T1000 (cell line): Measurements from ENCODE around the gene SRGAP2.
"Not testable (repeated sequence)": the region's sequence is repeated elsewhere in the genome, so short reads cannot be mapped to it uniquely, and the experiment has no call there.

Source experiments
- DNase-seq: peaks from one replicate; lab custom pipeline; 2025; ENCODE audit warnings: mixed read lengths; lab: John Stamatoyannopoulos, UW

The SRGAP2 gene

DNA sequence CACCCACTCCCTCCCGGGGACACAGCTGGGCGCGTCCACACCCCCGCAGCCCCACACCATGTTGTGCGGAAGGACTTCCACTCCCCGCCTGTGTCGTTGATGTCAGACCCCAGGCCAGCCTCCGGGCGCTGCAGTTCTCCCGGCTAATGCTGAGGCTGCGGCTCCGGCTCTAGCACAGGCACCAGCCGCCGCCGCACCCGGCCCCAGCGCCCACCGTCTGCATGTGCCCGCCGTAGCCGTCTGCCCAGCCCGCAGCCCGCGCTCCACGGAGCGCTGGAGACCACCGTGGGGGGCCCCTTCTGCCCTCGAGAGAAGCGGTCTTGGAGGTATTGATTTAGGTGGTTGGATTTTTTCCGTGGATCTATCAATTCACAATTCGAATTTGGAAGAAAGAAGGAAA, 2.2 kb downstream of the SRGAP2 start:
- DNase-seq = not testable (repeated sequence)

DNA sequence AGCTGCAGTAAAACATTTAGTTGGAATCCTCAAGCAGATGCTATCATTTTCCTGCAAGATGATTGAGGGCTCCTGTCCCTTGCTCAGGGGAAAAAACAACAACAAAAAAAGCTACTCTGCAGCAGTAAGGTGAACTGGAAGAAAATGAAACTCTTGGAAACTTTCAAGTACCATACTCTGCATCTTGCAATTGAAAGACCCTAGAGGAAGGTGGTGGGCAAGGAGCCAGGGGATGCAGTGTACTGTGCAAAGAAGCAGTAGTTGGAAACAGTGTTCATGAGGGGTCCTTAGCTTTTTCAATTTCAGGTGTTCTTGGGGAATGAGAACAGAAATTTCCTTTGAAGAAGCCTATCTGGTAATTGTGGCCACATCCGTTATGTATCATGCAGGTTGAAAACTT, 7.5 kb downstream of the SRGAP2 start:
- DNase-seq = not testable (repeated sequence)

DNA sequence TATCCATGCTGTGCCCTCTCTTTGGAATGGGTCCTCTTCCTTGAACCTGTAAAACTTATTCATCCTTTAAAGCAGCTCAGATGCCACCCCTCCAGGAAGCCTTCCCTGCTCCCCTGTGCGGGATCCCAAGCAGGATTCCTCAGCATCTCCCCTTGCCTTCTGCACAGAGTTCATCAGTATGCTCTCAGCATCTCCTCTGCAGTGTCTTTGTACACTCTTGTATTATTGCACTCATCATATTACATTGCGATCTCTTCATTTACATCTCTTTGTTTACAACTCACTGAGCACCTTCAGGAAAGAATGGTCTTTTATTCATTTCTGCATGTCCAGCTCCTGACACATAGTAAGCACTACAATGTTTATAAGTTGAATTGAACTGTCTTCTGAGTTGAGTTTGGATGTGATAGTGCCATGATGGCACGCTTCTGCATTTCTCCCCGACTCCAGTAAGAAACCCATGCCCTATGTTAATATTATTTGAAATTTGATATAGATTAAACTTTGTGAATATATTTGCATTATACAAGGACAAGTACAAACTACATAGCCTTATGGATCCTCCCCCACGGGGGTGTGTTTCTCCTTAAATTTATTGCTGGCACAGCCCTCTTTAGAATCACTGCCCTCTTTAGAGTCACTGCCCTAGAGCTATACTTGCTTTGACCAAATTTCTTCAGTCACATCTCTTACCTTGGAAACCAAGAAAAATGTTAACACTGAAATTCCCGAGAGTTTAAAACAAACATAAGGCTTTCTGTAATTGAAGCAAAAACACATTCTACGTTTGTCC, 12.5 kb downstream of the SRGAP2 start:
- DNase-seq = not testable (repeated sequence)

DNA sequence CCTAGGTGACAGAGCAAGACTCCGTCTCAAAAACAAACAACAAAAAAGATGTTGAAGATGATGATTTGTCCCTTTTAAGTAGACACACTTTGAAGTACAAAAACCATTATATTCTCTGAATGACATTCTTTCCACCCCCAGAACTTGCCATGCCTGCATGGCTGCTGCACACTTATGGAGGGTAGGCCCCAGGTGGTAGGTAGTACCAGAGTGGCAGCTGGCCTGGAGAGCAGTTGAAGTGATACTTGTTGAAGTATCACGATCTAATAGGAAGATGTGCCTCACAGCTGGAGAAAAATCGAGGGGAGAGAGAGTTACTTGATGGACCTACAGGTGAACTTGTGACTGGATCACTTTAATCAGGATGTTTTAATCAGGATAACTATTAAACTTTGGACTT, 14.9 kb downstream of the SRGAP2 start:
- not testable (repeated sequence) for DNase-seq

DNA sequence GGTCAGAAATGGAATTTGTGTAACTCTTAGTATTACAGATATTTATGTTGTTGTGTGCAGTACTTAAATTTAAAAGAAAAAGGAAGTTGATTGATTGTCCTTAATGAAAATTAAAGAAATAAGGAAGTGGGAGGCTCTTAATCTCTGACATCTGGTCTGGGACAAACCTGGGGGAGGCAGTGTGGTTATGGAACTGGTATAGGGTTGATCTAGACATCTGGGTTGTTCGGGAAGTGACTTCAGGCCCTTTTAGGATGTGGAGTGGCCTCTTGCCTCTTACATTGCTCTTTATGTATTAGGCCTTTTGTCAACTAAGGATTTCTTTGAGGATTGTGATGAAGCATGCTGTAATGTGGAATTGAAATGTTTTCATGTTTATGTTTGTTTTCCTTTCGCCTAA, 15.4 kb downstream of the SRGAP2 start:
- DNase-seq = not testable (repeated sequence)

DNA sequence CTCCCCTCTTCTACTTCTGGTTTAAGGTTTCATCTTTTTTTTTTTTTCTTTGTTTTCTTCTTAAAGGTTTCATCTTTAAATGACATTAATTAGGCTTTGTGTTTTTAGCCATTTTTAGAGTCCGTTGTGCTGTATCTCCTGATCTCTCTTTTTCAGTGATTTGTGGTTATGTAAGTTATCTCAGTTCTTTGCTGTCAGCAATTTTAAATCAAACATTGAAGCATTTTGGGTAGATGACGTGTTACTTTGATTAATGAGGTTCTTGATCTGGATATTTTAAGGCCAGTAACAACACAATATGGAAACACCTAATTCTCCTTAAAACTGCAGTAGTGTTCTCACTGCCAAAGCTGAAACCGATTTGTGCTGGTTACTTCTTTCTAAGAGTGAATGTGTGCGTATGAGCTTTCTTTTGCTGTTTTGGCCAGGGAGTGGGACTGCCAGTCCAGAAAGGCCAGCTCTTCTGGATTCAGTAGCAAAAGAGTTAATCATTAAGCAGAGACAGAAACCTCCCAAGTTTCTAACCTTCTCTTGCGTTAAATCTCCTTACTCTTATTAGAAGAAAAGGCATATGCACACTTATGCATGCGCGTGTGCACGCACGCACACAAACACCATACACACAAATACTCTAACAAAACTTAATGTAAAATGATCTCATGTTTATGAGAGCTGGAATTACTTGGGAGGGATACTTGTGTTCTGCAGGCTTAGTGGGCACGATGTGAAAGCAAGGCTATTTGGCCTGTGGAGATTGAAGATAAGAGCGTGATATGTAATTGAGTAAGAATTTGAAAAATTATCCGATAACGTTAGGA, 16.4 kb downstream of the SRGAP2 start:
- not testable (repeated sequence) for DNase-seq

DNA sequence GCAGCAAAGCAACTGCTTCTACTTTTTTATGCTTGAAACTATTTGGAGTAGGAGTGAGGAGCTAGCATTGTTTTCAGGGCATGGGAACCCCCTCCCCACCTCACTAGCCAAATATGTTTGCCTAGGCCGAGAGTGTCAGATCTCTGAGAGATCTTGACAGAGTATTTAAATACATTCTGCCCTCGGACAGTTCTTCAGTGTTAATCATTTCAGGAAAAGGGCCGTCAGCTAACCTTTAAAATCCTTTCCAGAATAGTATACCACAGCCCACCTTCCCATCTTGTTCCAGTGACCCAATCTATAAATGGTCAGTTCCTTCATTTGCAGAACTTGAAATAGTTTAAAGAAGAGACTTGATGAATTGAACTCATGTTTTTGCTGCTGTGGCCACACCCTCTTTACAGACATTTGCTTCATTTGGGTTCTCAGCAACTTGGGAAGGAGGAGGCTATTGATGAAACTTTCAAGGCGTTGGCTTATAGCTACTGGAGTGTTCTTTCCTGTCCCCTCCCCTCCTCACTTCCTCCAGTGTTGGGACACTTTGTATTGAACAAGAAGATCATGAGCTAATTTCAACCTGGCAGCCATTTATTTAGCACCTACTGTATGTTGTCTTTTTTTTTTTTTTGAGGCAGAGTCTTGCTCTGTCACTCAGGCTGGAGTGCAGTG, 17.1 kb downstream of the SRGAP2 start:
- not testable (repeated sequence) for DNase-seq

DNA sequence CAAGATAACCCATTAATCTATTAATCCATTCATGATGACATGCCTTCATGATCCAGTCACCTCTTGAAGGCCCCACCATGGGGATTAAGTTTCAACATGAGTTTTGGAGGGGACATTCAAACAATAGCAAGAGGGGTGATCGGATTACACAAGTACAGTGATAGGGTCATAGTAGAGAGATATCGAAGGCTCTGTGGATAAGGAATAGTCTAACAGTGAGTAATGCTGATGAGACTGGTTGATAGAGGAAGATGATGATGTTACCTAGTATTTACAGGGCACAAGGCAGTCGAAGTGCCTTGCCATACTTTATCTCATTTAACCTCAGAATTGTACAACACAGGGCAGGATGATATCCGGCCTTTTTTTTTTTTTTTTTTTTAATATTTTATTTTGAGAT, 18.2 kb downstream of the SRGAP2 start:
- DNase-seq = not testable (repeated sequence)

DNA sequence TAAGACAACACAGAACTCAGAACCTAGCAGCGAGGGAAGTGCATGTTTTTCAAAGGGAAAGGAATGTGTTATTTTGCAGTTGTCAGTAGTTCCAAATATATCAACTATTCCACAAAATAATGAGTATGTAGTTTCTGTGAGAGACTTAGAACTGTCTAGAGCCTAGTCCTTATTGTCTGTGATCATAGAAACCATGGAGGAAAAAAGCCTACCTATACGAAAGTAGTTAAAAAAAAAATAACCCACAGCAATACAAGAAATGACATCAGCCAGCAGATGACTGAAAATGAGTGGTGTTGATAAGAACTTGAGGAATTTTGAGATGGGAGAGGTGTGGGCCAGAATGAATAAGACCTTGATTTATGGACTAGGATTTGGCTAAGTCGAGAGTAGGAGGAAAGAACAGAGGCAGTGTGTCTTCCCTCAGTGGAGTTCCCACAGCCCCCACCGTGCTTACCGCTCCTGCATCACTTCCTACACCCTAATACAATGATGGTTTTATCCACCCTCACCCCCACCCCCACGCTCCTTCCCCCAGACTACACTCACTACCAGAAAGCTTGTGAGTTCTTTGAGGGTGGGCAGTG, 20.9 kb downstream of the SRGAP2 start:
- not testable (repeated sequence) for DNase-seq

DNA sequence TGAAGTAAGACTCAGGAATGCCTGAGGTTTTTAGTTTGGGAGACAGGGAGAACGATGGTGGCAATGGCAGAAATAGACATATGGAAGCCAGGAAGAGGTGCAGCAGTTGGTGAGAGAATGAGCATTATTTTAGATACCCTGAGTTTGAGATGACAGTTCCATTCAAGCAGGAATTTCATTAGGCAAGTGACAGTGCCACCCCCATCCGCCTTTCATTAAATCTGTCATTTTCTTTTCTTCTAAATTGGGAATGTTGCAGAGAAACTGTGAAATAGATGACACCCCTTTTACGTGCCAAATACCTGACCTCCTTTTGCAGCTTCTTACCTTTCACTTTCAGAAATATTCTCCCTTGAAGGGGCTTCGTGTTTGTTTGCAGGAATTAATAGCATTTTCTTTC, 22.0 kb downstream of the SRGAP2 start:
- DNase-seq = not testable (repeated sequence)

DNA sequence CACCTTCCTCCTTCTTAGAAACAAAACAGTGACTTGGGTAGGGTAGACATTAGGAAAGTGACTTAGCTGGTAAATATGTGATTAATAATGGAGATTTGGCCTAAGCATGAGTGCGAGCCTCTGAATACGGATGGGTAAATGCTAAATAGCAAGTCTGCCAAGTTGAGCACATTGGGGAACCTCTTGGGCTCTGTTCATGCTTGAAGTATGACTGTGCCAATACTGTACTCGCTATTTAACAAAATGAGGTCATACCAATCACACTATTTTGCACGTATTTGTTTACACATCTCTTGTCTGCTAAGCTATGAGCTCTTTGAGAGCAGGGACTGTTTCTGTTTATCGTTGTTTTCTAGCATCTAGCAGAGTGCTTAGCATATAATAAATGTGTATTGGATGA, 23.5 kb downstream of the SRGAP2 start:
- DNase-seq = not testable (repeated sequence)

DNA sequence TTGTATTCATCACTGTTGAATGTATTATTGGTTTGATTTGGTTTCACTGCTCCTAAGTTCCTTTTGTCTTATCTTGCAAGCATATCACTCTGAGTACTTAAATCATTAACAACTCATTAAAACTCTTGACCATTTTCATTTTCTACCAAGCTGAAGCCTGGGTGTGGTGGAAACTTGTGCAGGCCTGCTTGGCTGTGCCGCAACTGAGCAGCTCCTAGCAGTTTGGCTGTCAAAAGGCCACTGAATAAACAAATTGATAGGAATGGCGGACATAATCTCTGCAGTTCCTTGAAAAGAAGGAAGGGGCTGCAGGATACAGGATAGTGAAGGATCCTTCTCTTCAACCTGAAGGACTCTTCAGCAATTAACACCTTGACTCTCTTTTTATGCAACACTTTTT, 25.9 kb downstream of the SRGAP2 start:
- DNase-seq = not testable (repeated sequence)

DNA sequence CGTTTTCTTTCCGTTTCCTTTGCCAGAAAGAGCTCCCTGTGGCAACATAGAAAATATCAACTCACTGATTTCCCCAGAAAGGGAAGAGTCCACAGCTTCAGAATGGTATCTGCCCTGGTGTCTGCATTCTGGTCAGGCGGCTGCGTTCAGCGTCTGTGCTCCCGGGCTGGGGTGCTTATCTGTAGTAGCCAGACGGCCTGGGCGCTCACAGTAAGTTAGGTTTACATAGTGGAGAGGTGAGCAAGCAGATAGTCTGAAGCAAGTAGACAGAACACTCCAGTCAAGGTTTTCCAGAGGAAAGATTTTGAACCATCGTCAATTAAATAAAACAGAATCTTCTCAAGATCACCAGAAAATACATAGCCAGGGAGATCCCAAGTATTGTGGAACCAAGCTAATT, 28.6 kb downstream of the SRGAP2 start:
- DNase-seq = not testable (repeated sequence)

DNA sequence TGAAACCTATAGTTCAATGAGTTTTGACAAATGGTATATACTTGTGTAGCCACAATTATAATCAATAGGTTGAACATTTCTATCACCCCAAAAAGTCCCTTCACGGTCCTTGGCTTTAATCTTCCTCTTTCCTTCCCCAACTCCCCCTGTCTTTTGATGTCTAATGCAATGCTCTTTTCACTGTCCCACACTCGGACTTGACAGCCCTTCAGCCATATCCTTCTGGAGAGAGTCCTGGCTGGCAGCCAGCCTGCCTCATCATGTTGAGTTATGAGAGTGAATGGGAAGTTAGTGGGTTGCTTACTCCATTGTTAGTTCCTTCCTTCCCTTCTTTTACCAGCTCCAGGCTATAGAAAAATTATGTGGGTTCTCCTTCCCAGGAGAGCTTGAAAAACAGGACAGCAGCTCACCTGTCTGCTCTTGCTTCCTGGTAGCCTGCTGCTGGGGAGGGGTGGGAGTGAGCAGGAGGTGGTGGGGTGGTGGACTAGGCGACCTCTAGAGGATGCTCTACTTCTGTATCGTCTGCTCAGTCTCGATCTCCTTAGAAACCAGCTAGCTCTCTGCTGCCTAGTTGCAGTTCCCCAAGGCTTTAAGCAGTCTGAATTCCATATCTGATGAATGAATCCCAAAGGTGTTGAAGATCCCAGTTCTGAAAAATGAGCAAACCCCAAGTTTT, 29.8 kb downstream of the SRGAP2 start:
- DNase-seq = not testable (repeated sequence)

DNA sequence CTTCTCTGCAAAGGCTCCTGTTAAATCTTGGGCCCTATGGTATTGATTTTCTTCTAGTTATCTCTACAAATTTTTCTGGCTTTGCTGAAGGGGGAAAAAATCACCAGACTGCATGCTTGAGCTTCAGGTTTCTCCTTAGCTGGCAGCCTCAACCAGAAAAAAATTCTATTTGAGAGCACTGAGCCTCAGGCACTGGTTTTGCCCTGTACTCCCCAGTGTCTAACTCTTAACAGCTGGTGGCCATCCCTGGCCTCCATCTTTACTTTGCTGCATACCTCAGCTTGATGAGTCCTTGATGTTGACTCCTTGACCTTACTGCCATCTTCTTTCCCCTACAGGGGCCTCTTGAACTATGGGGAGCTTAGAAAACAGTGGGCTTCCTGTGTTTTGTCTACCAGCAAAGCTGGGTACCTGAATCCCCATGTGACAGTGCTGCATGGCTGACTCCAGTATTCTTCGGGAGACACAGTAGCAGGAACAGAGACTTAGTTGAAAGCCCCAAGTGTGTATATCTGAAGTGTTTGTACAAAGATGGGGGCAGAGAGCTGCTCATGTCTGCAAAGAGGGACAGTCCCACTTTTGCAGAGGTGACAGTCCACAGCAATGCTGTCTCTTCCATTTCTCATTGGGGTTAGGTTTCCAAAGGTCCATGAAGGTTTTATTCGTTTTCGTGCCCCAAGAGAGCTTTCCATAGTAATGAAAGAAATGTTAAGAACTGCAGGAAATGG, 31.0 kb downstream of the SRGAP2 start:
- not testable (repeated sequence) for DNase-seq

DNA sequence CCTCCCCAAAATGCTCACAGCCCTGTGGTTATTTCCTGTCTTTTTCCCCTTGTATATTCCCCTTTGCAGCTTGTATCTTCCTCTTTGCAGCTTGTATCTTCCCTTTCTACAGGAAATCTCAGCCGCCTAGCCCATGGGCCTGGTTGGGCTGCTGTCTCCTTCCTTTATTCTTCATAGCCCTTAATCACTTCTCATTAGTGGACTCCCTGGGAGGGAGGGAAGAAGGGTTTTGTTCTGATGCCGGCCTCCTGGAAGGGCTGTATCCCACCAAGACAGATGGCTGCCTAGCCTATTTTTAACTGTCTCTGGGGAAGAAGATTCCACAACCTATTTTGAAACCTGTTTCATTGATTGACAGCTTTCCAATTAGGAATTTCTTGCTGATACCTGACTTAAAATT, 31.8 kb downstream of the SRGAP2 start:
- not testable (repeated sequence) for DNase-seq

DNA sequence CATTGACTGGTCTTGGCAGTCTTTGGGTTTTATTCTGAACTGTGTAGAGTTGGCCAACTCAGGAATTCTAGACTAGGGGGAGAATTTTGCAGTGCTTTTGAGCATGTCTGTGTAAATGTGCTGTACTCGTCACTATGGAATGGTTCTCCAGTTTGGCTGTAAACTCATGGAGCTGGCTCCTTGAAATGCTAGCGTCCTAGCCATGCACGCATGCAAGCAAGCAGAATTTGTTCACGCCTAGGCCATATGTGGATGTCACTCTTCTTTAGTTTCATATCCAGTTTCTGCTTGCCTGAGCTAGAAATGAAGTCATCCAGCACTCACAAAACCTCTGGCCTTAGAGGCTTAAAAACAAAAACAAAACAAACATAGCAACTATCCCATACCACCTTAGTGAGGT, 36.9 kb downstream of the SRGAP2 start:
- DNase-seq = not testable (repeated sequence)

DNA sequence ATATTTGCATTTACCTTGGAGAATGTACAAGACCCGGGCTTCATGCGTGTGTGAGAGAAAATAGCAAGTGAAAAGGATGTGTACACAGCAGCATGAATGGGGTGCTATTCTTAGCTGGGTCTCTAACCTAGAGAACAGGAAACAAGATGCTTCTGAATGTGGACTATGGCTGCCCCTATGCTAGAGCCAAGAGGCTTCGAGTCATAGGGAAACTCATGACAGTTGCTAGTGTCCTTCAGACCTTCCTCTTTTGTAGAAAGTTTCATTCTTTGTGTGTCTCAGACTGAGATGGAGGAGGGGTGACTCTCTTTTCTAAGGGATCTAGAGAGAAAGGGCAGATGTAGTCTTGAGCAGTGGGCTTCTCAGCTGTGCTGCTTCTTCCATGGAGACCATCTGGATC, 40.0 kb downstream of the SRGAP2 start:
- not testable (repeated sequence) for DNase-seq

DNA sequence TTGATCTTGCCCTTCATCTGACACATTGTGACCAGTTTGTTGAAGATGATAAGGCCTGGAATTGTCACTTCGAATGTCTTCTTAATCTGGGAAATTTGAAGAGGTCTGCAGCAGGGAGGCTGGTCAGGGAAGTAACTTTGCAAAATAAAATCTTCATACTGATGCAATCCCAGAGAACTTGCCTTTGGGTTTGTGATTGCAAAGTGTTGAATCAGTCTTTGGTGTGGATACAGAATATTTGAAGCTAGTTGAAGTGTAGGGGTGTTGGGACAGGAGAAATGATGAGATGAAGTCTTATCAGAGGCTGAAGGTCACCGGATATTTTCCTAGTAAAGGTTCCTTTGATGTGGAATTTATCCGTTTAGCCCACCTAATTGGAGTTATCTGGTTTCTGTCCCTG, 42.1 kb downstream of the SRGAP2 start:
- DNase-seq = not testable (repeated sequence)

DNA sequence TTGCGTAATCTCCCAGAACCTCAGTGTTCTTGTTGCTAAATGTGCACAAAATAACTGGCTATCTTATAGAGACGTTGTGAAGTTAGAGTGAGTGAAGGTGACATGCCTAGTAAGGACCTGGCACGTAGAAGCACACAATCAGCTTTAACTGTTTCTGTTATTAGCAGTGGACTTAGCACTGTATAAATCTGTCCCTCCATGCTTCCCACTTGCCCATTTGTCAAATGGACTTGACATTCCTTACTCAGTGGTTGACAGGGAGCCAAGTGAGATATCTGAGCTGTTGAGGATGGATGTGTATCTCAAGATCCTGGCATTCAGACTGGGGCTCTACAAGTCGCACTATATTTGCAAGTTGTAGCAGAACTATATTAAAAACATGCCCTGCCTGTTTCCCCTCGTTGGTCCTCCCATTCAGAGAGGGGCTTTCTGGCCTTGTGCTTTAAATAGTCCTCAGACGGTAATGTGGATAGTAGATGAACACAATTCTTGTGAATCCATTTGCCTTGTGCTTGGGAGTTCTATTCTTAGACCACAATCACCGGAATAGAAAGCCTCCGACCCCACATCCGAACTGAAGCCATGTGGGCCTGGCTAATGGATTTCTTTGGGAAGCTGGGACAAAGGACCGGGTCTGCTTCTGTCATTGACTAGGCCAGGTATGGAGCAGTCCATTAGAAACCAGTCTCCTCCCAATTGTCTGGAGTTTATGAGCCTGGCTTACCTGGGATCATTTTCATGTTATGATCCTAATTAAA, 43.0 kb downstream of the SRGAP2 start:
- DNase-seq = not testable (repeated sequence)
